Measurements from ENCODE around the gene HMGCS2. TPM values are rescaled to one million over a fixed set of nuclear protein-coding genes. Genes with fewer than 3 reads are reported as not detected.

The HMGCS2 gene
- total RNA-seq, 2 donors from 2014 or later: not detected

DNA sequence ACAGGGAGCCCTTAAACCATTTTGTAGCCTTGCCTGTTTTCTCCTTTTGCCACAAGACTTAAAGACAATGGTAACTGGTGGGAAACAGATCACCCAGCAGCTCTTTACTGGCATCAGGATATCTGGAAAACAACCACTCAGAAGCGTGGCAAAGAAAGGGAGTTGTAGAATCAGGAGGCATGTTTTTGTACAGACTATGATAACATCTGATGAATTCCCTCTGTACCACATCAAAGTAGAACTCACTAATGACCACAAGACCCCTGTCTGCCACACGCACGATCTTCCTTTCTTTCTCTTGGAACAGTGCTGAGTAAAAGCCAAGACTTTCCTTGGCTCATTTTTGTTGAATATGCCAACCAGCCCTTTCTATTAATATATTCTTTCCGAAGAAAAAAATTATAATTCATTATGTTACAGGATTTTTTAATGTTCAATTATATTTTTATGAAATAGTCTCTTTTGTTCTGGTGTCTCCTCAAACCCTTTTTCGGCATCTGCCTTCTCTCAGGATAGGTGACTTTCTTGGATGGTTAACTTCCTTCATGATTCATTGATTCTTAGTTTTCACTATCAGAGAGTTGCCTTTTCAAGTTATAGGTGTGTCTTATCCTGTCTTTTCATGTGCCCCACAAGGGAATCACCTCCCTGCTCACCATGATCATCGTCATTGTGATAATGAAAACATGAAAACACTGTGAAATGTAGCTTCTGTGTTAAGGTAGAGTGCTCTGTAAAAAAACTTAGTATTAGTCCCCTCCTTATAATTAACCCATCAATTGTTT, 64.8 kb downstream of the HMGCS2 start:
- H3K36me3 Mint-ChIP-seq: peaks cover 19 to 22% of the 10 kb centered on the region in 2 donors
- DNase-seq (ENCODE audit: low spot score in 2 of 2): no peak

DNA sequence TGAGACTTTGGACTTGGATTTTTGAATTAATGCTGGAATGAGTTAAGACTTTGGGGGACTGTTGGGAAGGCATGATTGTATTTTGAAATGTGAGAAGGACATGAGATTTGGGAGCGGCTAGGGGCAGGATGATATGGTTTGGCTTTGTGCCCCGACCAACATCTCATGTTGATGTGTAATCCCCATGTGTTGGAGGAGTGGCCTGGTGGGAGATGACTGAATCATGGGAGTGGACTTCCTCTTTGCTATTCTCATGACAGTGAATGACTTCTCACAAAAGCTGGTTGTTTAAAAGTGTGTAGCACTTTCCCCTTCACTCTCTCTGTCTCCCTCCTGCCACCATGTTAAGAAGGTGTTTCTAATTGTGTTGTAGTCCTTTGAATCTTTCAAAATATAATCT, 66.3 kb downstream of the HMGCS2 start:
- Mint-ChIP-seq H3K9me3 (peaks cover 20 to 21% of the 10 kb centered on the region in 2 donors), H3K27ac (no peak overlapping the region)
- no peak for ATAC-seq

More for the DNA sequence above, 64.8 kb downstream of the HMGCS2 start:
- no peak for ATAC-seq
- Mint-ChIP-seq H3K27ac (no peak overlapping the region), H3K9me3 (peaks cover 20 to 21% of the 10 kb centered on the region in 2 donors)

DNA sequence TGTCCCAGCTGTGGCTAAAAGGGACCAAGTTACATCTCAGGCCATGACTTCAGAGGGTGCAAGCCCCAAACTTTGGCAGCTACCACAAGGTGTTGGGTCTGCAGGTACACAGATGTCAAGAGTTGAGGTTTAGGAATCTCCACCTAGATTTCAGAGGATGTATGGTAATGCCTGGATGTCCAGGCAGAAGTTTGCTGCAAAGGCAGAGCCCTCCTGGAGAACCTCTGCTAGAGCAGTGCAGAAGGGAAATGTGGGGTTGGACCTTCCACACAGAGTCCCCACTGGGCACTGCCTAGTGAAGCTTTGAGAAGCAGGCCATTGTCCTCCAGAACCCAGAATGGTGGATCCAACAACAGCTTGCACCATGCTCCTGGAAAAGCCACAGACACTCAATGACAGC, 67.0 kb downstream of the HMGCS2 start:
- Mint-ChIP-seq H3K36me3 (peaks cover 19 to 22% of the 10 kb centered on the region in 2 donors), H3K9me3 (peaks cover 20 to 21% of the 10 kb centered on the region in 2 donors), H3K27ac (no peak overlapping the region)
- ATAC-seq (no peak), DNase-seq (ENCODE audit: low spot score in 2 of 2) (no peak)

More for the DNA sequence above, 66.3 kb downstream of the HMGCS2 start:
- DNase-seq (ENCODE audit: low spot score in 2 of 2): no peak
- peaks cover 19 to 22% of the 10 kb centered on the region in 2 donors for H3K36me3 Mint-ChIP-seq

DNA sequence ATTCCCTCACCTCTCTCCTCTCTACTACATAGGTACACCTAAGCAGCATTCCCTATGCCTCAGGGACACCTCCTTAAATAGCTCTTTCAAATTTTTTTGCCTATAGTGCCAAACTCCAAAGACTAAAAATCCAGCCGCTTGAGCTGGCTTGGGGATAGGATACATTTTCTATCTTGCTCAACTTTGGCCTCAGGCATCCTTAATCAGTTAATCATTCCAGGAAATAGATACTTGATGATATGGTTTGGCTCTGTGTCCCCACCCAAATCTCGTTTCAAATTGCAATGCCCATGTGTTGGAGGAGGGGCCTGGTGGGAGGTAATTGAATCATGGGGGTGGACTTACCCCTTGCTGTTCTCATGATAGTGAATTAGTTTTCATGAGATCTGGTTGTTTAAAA, 68.4 kb downstream of the HMGCS2 start:
- DNase-seq (ENCODE audit: low spot score in 2 of 2) (no peak), ATAC-seq (no peak)
- Mint-ChIP-seq H3K27ac (no peak overlapping the region), H3K9me3 (peaks cover 24% of the 10 kb centered on the region in 2 donors), H3K36me3 (peaks cover 19 to 22% of the 10 kb centered on the region in 2 donors)

Other genes with a start within 250 kb of the HMGCS2 start
- under 1 TPM; 0.09 to 0.70 TPM for gene ZNF697, start 120.6 kb downstream of the HMGCS2 start, total RNA-seq
- 100 to 1,000 TPM in 1 of 2 donors, 10 to 100 TPM in 1; 73.2 to 241 TPM for gene PHGDH, start 57.0 kb downstream of the HMGCS2 start, total RNA-seq
- 1 to 10 TPM in 1 of 2 donors, under 1 TPM in 1; 0.89 to 7.2 TPM for gene REG4, start 42.6 kb upstream of the HMGCS2 start, total RNA-seq
- not detected for gene ADAM30, start 127.6 kb upstream of the HMGCS2 start, total RNA-seq